Testis (tissue), 3 donors: ENCODE data around the gene BAG5. TPM values are rescaled to one million over a fixed set of nuclear protein-coding genes. Genes with fewer than 3 reads are reported as not detected.

Source experiments
- DNase-seq: peaks from one replicate; pipeline ENCODE4 v3.0.0-alpha.2; 2019
- H3K27ac ChIP-seq, 2 donors: fragments of 200-600 bp; sonication (generic); one replicate each; pipeline ENCODE4 v1.5.1; 2019
- H3K27me3 ChIP-seq: fragments of 200-600 bp; sonication (generic); one replicate; pipeline ENCODE4 v1.5.1; 2019
- H3K36me3 ChIP-seq: fragments of 200-600 bp; sonication (generic); one replicate; pipeline ENCODE4 v1.5.1; 2017; ENCODE audit warnings: low read depth; ENCODE audit errors: missing control alignments
- H3K4me1 ChIP-seq: fragments of 200-600 bp; sonication (generic); one replicate; pipeline ENCODE4 v1.5.1; 2019
- H3K4me3 ChIP-seq, 2 donors: fragments of 200-600 bp; sonication (generic); one replicate each; pipeline ENCODE4 v1.5.1; 2017 to 2019
- H3K9me3 ChIP-seq: fragments of 200-600 bp; sonication (generic); one replicate; pipeline ENCODE4 v1.5.1; 2017
- POLR2A ChIP-seq: fragments of 450-650 bp; IDR thresholded peaks from one replicate; pipeline ENCODE4 v1.6.1; 2017; ENCODE audit warnings: antibody characterized with exemption, mild to moderate bottlenecking, moderate library complexity
- WGBS, 2 donors: methylation state at CpG; one replicate each; pipeline ENCODE4 v1.1.5; 2018; 5-methylcytosine and 5-hydroxymethylcytosine counted together
- intact Hi-C: fragments of 100-400 bp; cut with DNase I; formaldehyde crosslinking; loops from one replicate; pipeline ENCODE4 v1.15.1; 2023; ENCODE audit warnings: low total_unique reads
- polyA plus RNA-seq: library from polyadenylated mRNA; stranded (reverse); fragments of 350-450 nt; fragmentation: Illumina TruSeq; extraction: RNeasy Lipid Tissue Mini Kit (QIAGEN cat#74804); gene quantifications from one replicate; pipeline ENCODE4 v1.2.3, GENCODE V29; 2014; ENCODE audit warnings: low read depth, low replicate concordance; ENCODE audit not compliant: insufficient read depth
- total RNA-seq, 2 donors: library from RNA; depleted of rRNA; stranded (reverse); fragments of >200 nt; gene quantifications; one replicate each; pipeline ENCODE4 v1.2.3, GENCODE V29; 2016
- TF ChIP-seq, protein P1 (sequence below), 3 experiments: fragments of 450-650 bp in 2 of 3; fragments of 200-600 bp in 1 of 3; sonication (generic) in 1 of 3; IDR thresholded peaks; one replicate each; pipeline ENCODE4 v1.5.1; 2016 to 2019; ENCODE audit warnings: antibody characterized with exemption in 3 of 3, mild to moderate bottlenecking in 2 of 3, moderate library complexity in 1 of 3

Gene BAG5
- total and polyA plus RNA-seq, 3 donors from 2014 or later = 63.4 to 202 (median 124) TPM

DNA sequence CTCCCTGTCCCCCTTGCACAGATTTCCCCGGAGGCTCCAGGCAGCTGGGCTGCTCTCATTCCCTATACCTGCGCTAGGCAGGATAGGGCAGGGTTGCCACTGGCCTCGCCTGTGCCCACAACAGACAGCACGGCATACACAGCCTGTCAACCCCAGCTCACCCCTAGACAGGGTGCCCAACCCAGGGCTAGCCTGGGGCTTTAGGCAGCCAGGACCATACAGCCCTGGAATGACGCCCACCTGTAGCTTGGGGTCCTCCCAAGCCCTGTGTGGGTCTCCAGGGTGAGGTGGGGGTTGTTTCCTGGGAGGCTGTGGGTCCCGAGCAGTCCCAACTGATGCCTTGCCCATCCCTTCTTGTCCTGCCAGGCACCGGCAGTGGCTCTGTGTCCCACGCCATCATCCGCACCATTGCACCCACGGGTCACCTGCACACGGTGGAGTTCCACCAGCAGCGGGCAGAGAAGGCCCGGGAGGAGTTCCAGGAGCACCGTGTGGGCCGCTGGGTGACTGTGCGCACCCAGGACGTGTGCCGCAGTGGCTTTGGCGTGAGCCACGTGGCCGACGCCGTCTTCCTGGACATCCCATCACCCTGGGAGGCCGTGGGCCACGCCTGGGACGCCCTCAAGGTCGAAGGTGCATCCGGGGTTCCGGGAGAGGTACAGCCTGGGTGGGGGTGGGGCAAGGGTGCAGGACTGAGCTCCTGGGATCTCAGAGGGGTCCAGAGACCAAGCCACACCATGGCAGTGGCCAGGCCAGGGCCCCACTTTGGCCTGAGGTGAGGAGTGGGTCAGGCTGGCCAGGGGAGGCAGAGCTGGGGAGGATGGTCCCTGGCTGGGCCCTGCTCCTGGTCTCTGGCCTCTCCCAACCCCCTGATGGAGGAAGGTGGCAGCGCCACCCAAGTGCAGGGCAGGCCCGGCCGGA, 30.0 kb downstream of the BAG5 start:
- WGBS, 2 donors = 70 to 73% methylated on average over 6 to 30 of the region's 32 CpGs
- H3K36me3 ChIP-seq = no peaks in the 10 kb centered on the region
- no peaks in the 10 kb centered on the region for H3K9me3 ChIP-seq
- H3K27ac ChIP-seq = peak overlapping the region in 1 of 2 donors; percentile 77
- H3K27me3 ChIP-seq = no peaks in the 10 kb centered on the region
- intact Hi-C loops = no loop called here
- DNase-seq = no peak
- no peak for TF ChIP-seq POLR2A
- TF ChIP-seq, protein P1, sequence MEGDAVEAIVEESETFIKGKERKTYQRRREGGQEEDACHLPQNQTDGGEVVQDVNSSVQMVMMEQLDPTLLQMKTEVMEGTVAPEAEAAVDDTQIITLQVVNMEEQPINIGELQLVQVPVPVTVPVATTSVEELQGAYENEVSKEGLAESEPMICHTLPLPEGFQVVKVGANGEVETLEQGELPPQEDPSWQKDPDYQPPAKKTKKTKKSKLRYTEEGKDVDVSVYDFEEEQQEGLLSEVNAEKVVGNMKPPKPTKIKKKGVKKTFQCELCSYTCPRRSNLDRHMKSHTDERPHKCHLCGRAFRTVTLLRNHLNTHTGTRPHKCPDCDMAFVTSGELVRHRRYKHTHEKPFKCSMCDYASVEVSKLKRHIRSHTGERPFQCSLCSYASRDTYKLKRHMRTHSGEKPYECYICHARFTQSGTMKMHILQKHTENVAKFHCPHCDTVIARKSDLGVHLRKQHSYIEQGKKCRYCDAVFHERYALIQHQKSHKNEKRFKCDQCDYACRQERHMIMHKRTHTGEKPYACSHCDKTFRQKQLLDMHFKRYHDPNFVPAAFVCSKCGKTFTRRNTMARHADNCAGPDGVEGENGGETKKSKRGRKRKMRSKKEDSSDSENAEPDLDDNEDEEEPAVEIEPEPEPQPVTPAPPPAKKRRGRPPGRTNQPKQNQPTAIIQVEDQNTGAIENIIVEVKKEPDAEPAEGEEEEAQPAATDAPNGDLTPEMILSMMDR (IDR thresholded peaks at IDR 0.05) = no peak
- H3K4me1 ChIP-seq = peaks cover 55% of the 10 kb centered on the region
- no peak overlapping the region for H3K4me3 ChIP-seq

DNA sequence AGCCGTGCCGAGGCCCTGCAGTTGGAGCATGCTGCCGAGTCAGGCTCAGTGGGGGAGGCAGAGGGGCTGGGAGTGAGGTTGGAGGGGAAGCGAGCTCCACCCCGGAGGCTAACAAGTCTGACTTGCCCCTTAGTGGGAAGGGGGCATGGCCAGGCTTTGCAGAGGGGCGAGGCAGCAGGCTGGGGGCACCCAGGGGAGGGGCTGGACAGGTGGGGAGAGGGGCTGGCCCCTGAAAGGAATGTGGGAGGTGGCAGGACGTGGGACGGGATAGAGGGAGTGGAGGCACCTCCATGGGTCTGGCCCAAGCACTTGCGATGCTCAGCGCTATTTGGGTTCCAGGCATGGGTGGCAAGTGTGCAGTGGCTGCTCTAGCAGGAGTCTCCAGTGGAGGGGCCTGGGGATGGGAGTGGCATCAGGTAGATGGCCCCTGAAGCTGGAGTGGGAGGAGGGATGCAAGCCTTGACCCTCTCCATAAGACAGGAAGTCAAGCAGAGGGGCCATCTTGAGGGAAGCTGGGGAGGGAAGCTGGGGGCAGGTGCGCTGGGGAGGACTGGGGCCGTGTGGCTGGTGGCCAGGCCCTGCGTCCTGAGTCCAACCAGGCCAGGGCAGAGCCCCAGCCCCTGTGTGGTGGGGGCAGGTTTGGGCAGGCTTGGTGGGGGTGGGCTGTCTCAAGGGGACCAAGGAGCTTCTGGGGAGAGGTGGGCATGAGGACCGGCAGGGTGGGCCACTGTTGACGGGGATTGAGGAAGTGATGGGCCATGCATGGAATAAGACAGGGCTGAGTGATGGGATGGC, 30.8 kb downstream of the BAG5 start:
- Histone ChIP-seq H3K27ac (no peak overlapping the region), H3K9me3 (no peaks in the 10 kb centered on the region), H3K36me3 (no peaks in the 10 kb centered on the region), H3K4me1 (peaks cover 59% of the 10 kb centered on the region), H3K27me3 (no peaks in the 10 kb centered on the region), H3K4me3 (no peak overlapping the region)
- DNase-seq = no peak
- 85 to 93% methylated on average over 15 of the region's 15 CpGs for WGBS, 2 donors
- intact Hi-C loops = no loop called here
- no peak for TF ChIP-seq POLR2A
- TF ChIP-seq, protein P1 (IDR thresholded peaks at IDR 0.05) = no peak

DNA sequence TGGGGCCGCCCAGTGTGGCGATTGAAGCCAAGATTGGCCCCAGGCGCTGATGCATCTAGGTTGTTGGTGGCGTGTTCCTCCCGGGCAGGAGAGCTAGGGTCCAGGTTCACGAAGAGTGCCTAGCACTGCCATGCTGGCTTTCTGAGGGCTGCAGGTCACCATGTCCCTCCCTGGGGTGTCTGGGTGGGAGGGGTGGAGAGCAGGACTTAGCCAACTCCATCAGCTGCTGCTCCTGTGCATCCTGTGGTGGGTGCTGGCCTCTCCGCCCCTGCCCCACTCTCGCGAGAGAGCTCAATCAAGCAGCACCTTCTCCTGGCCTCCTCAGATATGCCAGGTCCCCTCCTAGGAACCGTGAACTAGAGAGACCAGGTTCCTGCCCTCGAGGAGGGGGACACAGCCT, 31.6 kb downstream of the BAG5 start:
- Histone ChIP-seq H3K27me3 (no peaks in the 10 kb centered on the region), H3K27ac (no peak overlapping the region), H3K9me3 (no peaks in the 10 kb centered on the region), H3K4me1 (peaks cover 66% of the 10 kb centered on the region), H3K36me3 (no peaks in the 10 kb centered on the region), H3K4me3 (no peak overlapping the region)
- DNase-seq = no peak
- TF ChIP-seq, protein P1 (IDR thresholded peaks at IDR 0.05) = no peak
- TF ChIP-seq POLR2A = no peak
- WGBS, 2 donors = 86 to 88% methylated on average over 2 to 11 of the region's 11 CpGs
- intact Hi-C loops = no loop called here

DNA sequence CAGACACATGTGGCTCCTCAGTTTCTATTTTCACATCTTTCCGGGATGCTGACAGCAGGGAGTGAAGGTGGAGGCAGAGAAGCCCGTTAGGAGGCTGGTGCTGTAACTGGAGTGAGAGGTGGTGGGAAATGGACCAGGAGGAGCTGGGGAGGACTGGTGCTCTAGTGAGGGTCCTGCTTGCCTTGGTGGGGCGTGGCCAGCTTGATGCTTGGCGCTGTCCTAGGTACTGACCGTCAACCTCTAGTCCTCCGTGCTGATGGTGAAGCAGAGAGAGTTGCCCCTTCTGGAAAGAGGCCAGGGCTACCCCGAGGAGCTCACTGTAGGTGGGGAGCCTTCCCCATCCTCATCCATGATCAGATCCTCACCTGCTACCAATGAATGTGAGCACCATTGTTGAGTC, 32.1 kb downstream of the BAG5 start:
- Histone ChIP-seq H3K9me3 (no peaks in the 10 kb centered on the region), H3K4me3 (no peak overlapping the region), H3K27me3 (no peaks in the 10 kb centered on the region), H3K27ac (no peak overlapping the region), H3K4me1 (peaks cover 67% of the 10 kb centered on the region), H3K36me3 (no peaks in the 10 kb centered on the region)
- 32 to 34% methylated on average over 6 to 7 of the region's 7 CpGs for WGBS, 2 donors
- TF ChIP-seq, protein P1 (IDR thresholded peaks at IDR 0.05) = no peak
- TF ChIP-seq POLR2A = no peak
- intact Hi-C loops = no loop called here
- DNase-seq = no peak
